Measurements from ENCODE around the gene ZNF735.
"Not testable (repeated sequence)": the region's sequence is repeated elsewhere in the genome, so short reads cannot be mapped to it uniquely, and the experiment has no call there.

ZNF735 gene

DNA sequence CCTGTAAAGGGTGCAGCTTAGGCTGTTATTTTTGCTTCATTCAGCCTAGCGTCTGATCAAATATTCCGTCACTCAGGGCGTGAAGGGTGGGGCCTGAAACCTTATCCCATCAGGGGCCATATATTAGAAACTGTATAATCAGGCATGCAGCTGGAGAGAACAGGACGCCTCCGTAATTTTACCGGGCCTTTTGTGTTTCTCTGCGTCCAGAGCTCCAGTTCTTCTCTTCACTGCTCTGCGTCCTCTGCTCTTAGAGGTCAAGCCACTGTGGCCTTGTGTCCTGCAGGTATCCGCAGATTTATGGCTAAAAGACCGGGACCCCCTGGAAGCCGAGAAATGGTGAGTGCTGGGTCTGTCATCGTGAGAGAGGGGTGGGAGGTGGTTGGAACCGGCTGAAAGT is at the start of gene ZNF735:
ZNF735 (plus strand) TSS at position 301 of the 400 bp plus-strand sequence; CDS start at position 301, 0 bp downstream.
- DNase-seq (ENCODE audit: low spot score) (no peak), FAIRE-seq (no peak)

DNA sequence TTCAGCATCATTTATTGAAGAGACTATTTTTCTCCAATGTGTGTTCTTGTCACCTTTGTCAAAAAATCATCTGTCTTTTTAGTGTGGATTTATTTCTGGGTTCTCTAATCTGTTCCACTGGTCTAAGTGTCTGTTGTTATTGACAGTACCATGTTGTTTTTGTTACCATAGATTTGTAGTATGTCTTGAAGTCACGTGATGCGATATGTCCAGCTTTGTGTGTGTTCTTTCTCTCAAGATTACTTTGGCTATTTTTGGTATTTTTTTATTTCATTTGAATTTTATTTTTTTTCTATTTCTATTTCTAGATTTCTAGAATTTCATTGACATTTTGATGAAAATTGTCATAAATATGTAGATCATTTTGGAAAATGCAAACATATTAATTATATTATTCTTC is 36.0 kb upstream of the ZNF735 start:
- not testable (repeated sequence) for DNase-seq (ENCODE audit: low spot score); FAIRE-seq

DNA sequence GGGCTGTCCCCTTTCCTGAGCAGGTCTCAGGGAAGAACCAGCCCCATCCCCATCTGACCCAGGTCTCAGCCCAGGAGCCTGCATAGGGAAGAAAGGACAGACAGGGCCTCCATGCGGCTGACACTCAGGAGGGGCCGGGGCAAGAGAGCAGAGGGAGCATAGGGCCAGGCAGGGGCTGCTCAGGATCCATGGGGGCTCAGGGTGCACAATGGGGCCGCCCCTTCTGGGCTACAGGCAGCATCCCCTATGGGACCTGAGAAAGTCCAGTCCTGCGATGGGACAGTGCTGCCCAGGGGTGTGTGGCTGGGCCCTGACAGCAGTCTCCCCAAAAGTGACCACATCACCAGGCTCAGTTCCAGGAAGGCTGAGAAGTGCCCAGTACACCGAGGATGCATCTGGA is 32.7 kb upstream of the ZNF735 start:
- no peak for FAIRE-seq
- no peak for DNase-seq (ENCODE audit: low spot score)

DNA sequence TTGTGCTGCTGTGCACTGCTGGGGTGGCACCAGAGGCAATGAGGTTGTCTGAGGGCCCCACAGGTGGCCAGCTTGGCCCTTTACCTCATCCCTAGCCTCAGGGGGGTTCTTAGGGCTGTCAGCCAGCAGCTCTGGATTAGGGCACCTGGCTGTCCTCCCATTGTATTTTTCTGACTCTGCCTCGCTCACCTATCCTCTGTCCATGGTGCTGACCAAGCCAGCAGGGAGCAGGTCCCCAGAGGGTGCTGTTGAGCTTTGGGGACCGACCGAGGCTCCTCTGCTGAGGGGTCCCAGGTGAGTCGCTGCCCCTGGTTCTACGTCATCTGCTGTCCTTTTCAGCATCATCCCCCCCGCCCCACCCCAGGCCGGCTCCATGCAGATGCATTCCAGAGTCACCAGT is 32.1 kb upstream of the ZNF735 start:
- DNase-seq (ENCODE audit: low spot score) (peak; percentile 35), FAIRE-seq (no peak)

DNA sequence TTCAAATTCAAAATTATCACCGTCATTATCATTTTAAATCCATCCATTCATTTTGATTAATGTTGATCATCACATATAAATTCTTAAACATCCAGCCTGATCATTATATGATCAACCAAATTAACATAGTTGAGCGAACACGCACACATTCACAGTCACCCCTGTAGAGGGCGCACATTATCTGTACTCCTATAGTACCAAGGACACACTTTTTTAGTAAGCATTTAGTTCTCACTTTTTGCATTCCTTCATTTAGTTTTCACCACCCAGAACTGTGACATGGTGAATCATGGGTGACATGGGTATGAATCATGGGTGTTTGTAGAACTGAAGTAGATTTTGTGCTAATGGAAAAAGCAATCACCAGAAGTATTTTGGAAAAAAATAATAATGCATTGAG is 26.0 kb upstream of the ZNF735 start:
- FAIRE-seq (no peak), DNase-seq (ENCODE audit: low spot score) (no peak)

DNA sequence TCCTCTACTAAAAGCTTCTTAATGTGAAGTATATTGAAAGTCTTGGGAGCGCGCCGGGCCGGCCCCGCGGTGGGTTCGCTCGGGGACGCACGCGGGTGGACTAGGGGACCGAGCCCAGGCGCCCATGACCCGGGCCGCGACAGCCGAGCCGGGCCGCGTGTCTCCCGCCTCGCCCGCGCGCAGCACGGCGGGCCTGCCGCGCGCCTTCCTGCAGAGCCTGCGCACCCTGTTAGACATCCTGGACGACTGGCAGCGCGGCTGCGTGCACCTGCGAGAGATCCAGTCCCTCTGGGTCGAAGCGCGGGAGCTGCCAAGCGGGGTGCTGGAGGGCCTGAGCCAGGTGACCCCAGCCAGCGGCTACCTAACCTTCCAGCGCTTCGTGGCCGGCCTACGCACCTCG is 25.4 kb upstream of the ZNF735 start:
- FAIRE-seq (no peak), DNase-seq (ENCODE audit: low spot score) (no peak)

DNA sequence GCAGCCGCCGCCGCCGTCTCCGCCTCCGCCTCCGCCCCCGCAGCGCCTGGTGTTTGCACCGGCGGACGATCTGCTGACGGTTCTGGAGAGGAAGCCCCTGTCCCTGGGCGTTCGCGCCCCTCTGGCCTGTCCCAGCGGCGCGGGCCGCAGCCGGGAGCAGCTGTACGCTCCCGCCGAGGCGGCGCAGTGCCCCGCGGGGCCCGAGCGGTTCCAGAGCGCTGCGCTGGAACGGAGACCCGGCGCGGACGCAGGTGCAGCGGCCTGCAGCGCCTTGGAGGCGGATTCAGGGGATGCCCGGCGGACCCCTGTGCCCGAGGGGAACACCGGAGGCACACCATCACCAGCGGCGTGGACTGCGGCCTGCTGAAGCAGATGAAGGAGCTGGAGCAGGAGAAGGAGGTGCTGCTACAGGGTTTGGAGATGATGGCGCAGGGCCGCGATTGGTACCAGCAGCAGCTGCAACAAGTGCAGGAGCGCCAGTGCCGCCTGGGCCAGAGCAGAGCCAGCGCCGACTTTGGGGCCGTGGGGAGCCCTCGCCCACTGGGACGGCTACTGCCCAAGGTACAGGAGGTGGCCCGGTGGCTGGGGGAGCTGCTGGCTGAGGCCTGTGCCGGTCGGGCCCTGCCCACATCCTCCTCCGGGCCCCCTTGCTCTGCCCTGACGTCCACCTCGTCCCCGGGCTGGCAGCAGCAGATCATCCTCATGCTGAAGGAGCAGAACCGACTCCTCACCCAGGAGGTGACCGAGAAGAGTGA is 24.8 kb upstream of the ZNF735 start:
- no peak for FAIRE-seq
- no peak for DNase-seq (ENCODE audit: low spot score)

DNA sequence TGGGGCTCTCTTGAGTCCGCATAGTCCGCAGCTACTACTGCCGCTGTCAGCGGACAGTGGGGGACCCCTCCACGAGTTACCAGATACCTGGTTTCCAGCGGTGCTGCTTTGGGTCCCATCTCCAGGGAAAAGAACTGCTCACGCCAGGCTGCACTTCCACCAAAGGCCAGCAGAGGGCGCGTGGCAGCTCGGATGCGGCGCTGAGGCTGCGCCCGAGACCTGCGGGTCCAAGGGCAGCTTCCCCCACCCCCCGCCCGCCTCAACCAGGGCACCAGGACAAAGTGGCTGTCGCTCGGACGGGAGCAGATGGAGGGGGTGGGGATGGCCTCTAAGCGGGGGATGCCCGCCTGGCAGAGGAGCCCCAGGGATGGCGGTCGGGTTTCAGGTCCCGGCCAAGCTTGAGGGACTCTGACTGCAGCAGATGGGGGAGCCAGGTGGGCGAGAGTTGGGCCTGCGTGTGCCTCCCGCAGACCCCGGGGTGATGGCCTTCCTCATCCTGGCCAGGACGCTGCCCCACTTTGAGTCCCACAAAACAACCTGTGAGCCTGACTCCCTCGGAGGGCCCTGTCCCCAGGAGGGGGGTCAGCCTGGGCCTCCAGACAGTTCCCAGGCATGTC is 23.8 kb upstream of the ZNF735 start:
- no peak for DNase-seq (ENCODE audit: low spot score)
- no peak for FAIRE-seq

DNA sequence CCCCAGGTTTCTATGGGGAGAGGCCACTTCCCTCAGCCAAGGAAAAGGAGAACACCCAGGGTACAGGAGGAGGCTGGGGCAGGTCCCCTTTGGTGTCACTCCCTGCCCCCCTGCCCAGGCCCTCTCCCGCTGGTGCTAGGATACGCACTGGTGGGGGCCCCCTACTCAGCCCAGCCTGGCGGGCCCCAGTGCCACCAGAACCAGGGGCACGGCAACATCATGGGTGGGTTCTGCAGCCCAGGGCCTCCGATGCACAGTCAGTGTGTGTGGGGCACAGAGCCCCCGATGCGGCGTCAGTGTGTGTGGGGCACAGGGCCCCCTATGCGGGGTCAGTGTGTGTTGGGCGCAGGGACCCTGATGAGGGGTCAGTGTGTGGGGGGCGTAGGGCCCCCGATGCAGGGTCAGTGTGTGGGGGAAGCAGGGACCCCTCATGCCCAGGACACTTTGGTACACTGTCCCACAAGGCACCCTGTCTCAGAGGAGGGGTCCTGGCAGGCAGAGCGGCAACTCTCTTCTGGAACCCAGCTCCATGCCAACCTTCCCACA is 23.1 kb upstream of the ZNF735 start:
- FAIRE-seq: no peak

DNA sequence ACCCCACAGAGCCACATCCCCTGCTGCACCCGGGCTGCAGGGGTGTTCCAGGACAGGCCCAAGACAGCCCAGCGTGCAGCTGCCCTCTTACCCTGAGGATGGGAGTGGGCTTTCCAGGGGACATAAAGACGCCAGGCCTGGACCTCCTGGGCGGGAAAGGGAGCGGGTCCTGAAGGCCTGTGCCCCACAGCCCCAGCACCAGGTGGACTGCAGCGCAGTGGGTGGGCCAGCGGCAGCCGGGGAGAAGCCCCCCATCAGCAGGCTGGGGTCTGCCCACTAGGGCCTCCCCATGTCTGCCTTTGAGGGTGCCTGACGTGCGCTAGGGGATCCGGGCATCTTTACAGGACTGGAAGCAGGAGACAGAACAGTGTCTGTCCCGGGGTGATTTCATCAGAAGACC is 22.6 kb upstream of the ZNF735 start:
- FAIRE-seq (no peak), DNase-seq (ENCODE audit: low spot score) (no peak)

More for the DNA sequence above, 23.1 kb upstream of the ZNF735 start:
- DNase-seq (ENCODE audit: low spot score): no peak

DNA sequence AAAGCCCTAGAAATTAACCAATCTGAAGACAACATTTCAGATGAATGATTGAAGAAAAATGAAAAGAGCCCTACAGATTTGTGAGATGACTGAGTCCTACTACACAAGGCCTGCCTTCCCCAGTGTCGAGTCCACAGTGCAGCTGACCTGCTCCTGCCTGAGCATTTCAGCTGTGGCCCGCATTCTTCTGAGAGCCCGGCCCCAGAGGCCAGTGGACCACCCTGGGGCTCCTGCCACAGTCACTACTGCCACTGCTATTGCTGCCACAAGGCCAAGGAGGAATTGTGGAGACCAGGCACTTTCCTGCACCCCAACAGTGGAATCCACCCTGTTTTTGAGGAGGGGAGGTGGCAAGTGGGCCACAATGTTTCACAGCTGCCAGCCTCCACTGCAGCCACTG is 19.6 kb upstream of the ZNF735 start:
- no peak for FAIRE-seq
- no peak for DNase-seq (ENCODE audit: low spot score)

DNA sequence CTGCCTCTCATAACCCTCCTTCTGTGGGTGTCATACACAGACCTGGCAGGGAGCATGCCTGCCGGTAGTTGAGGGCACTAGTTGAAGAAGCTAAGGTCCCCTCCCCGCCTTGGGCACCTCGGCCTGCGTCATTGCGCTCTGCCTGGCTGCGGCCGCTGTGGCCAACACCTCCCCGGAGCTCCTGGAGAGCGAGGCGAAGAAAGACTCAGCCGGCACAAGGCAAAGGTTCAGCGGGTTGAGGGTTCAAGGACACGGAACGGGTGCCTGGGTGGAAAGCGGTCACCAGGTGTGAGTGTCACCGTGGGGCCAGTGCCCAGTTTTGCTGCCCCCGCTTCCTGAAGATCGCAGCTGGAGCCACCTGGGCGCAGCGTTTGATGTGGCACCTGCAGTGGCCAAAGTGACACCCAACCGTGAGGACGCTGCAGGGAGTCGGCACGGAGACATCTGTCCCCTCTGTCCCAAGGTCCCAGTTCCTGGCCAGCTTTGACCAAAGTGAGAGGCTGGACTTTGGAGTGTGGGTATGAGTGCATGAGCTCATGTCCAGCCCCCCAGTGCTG is 14.8 kb upstream of the ZNF735 start:
- DNase-seq (ENCODE audit: low spot score) (no peak), FAIRE-seq (no peak)

DNA sequence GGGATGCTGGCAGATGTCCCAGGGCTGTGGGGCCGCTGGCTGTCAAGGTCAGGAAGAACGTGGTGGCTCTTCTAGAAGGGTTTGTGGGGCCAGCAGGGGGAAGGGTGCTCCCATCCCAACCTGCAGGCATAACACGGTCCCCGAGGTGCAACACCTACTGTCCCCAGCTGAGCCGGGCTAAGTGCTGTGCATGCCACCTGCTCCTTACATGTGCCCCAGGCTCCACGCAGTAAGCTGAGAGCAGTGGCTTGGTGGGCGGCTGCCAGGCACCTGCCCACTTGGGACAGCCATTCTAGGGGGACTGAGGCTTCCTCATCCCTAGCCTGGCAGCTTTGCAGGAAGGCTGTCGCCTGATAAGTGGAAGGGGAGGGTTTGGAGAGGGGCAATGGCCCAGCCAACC is 14.2 kb upstream of the ZNF735 start:
- DNase-seq (ENCODE audit: low spot score): no peak
- no peak for FAIRE-seq

DNA sequence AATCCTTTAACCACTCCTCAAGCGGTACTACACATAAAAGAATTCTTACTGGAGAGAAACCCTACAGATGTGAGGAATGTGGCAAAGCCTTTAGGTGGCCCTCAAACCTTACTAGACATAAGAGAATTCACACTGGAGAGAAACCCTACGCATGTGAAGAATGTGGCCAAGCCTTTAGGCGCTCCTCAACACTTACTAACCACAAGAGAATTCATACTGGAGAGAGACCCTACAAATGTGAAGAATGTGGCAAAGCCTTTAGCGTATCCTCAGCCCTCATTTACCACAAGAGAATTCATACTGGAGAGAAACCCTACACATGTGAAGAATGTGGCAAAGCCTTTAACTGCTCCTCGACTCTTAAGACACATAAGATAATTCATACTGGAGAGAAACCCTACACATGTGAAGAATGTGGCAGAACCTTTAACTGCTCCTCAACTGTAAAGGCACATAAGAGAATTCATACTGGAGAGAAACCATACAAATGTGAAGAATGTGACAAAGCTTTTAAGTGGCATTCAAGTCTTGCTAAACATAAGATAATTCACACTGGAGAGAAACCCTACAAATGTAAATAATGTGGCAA is 12.8 kb downstream of the ZNF735 start:
- FAIRE-seq; DNase-seq (ENCODE audit: low spot score): not testable (repeated sequence)

DNA sequence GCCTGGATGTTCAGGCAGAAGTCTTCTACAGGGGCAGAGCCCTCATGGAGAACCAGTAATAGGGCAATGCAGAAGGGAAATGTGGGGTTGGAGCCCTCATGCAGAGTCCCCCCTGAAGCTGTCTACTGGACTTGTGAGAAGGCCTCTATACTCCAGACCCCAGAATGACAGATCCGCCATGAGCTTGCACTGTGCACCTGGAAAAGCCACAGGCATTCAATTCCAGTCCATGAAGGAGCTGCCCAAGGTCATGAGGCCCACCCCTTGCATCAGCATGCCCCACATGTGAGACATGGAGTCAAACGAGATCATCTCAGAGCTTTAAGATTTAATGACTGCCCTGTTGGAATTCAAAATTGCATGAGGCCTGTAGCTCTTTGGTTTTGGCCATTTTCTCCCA is 16.4 kb downstream of the ZNF735 start:
- DNase-seq (ENCODE audit: low spot score): no peak
- no peak for FAIRE-seq

DNA sequence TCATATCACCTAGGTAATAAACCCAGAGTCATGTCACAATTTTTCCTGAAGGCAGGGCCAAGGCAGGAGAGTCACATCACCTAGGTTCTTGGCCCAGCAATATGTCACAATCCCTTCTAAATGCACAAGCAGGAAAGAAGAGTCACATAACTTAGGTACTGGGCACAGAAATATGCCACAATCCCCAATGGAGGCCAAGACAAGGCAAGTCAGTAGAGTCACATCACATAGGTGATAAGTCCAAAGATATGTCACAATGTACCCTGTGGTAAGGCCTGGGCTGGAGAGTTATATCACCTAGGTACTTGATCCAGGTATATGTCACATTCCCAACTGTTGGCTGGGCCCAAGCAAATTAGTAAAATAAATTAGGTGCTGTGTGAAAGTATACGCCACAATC is 21.2 kb downstream of the ZNF735 start, which contains the start of gene ZNF679:
ZNF679 (plus strand) TSS at position 301 of the 400 bp plus-strand sequence. CDS start 20,644 bp downstream, outside the sequence.
- not testable (repeated sequence) for FAIRE-seq

DNA sequence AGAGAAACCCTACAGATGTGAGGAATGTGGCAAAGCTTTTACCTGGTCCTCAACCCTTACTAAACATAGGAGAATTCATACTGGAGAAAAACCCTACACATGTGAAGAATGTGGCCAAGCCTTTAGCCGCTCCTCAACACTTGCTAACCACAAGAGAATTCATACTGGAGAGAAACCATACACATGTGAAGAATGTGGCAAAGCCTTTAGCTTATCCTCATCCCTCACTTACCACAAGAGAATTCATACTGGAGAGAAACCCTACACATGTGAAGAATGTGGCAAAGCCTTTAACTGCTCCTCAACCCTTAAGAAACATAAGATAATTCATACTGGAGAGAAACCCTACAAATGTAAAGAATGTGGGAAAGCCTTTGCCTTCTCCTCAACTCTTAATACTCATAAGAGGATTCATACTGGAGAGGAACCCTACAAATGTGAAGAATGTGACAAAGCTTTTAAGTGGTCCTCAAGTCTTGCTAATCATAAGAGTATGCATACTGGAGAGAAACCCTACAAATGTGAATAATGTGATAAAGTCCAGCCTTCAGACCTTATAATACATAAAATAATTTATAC is 59.4 kb downstream of the ZNF735 start:
- FAIRE-seq: no peak

More for the DNA sequence above, 21.2 kb downstream of the ZNF735 start, which contains the start of gene ZNF679:
- DNase-seq (ENCODE audit: low spot score): not testable (repeated sequence)

More for the DNA sequence above, 59.4 kb downstream of the ZNF735 start:
- DNase-seq (ENCODE audit: low spot score): no peak

All from urothelium cell line (cell line).